IMR-90 (cell line): ENCODE results near the gene STRA6. TPM values are rescaled to one million over a fixed set of nuclear protein-coding genes. Genes with fewer than 3 reads are reported as not detected.

Source experiments
- ATAC-seq: fragments of 200-7000 bp; cut with Tn5 transposase; 2 replicates; pipeline ENCODE4 v1.9.1; 2020; ENCODE audit warnings: low read depth, mild to moderate bottlenecking, moderate library complexity
- BruUV-seq: library from RNA; stranded (reverse); fragments of 400-500 nt; replicated peaks from 2 replicates; lab custom pipeline; 2021; lab: Mats Ljungman, UMichigan
- CTCF ChIA-PET: fragments of 300-600 bp; formaldehyde crosslinking; extraction: SDS; loops from one replicate; lab custom pipeline; 2021; ENCODE audit warnings: antibody characterized with exemption; lab: Yijun Ruan, JAX
- POLR2A ChIA-PET: fragments of 300-600 bp; sonication (Branson Sonifier 250); formaldehyde crosslinking; loops from one replicate; lab custom pipeline; 2022; ENCODE audit warnings: antibody characterized with exemption; ENCODE audit not compliant: unreplicated experiment; lab: Charles Lee
- DNase-seq: peaks from one replicate; pipeline ENCODE4 v3.0.0; 2013
- H2AFZ ChIP-seq: replicated peaks from 2 replicates; pipeline ENCODE3; 2013; ENCODE audit warnings: low read length, mild to moderate bottlenecking; ENCODE audit not compliant: poor library complexity
- H2AK5ac ChIP-seq: 2 replicates; pipeline ENCODE4 v1.6.1; 2013; ENCODE audit warnings: low read depth, low read length, inconsistent platforms
- H2AK9ac ChIP-seq: replicated peaks from 2 replicates; pipeline ENCODE3; 2013; ENCODE audit warnings: mild to moderate bottlenecking, low read depth, low read length, moderate library complexity; ENCODE audit not compliant: poor library complexity
- H2BK120ac ChIP-seq: 2 replicates; pipeline ENCODE4 v1.6.1; 2013; ENCODE audit warnings: low read depth, low read length, inconsistent platforms
- H2BK15ac ChIP-seq: 3 replicates; pipeline ENCODE4 v1.6.1; 2013; ENCODE audit warnings: low read depth, low read length, inconsistent platforms
- H2BK20ac ChIP-seq: 2 replicates; pipeline ENCODE4 v1.6.1; 2013; ENCODE audit warnings: low read depth, mild to moderate bottlenecking, inconsistent platforms, low read length, moderate library complexity
- H2BK5ac ChIP-seq: 2 replicates; pipeline ENCODE4 v1.6.1; 2013; ENCODE audit warnings: mild to moderate bottlenecking, low read depth, low read length, inconsistent platforms; ENCODE audit not compliant: poor library complexity, severe bottlenecking
- H3K14ac ChIP-seq: replicated peaks from 2 replicates; pipeline ENCODE4 v1.6.1; 2013; ENCODE audit warnings: low read depth, low read length, inconsistent platforms
- H3K18ac ChIP-seq: 2 replicates; pipeline ENCODE4 v1.6.1; 2013; ENCODE audit warnings: low read depth, low read length, control low read depth
- H3K23ac ChIP-seq: 2 replicates; pipeline ENCODE4 v1.6.1; 2013; ENCODE audit warnings: low read depth, low read length, inconsistent platforms
- H3K27ac ChIP-seq: 2 replicates; pipeline ENCODE4 v1.5.1; 2013; ENCODE audit warnings: mild to moderate bottlenecking, control low read depth, low read length; ENCODE audit not compliant: insufficient read depth
- H3K27me3 ChIP-seq: 2 replicates; pipeline ENCODE4 v1.6.1; 2013; ENCODE audit warnings: low read length; ENCODE audit not compliant: control insufficient read depth, insufficient read depth
- H3K36me3 ChIP-seq: 2 replicates; pipeline ENCODE4 v1.6.1; 2013; ENCODE audit warnings: low read length, mixed read lengths; ENCODE audit not compliant: control insufficient read depth, insufficient read depth
- H3K4ac ChIP-seq: 2 replicates; pipeline ENCODE4 v1.6.1; 2013; ENCODE audit warnings: low read depth, low read length, inconsistent platforms
- H3K4me1 ChIP-seq: 2 replicates; pipeline ENCODE4 v1.6.1; 2013; ENCODE audit warnings: low read length, mixed read lengths; ENCODE audit not compliant: control insufficient read depth, insufficient read depth
- H3K4me2 ChIP-seq: 2 replicates; pipeline ENCODE4 v1.6.1; 2013; ENCODE audit warnings: low read depth, mild to moderate bottlenecking, control low read depth, low read length, moderate library complexity
- H3K4me3 ChIP-seq: 2 replicates; pipeline ENCODE4 v1.5.1; 2013; ENCODE audit warnings: low read depth, mild to moderate bottlenecking, control low read depth, low read length, moderate library complexity; ENCODE audit not compliant: insufficient read depth
- H3K56ac ChIP-seq: 2 replicates; pipeline ENCODE4 v1.6.1; 2013; ENCODE audit warnings: low read length, inconsistent platforms; ENCODE audit not compliant: insufficient read depth; ENCODE audit errors: extremely low read depth
- H3K79me1 ChIP-seq, 2 experiments: 2 replicates each; pipeline ENCODE4 v1.6.1; 2013; ENCODE audit warnings: low read length in 2 of 2, inconsistent platforms in 1 of 2, low read depth in 1 of 2
- H3K9ac ChIP-seq: 2 replicates; pipeline ENCODE4 v1.6.1; 2013; ENCODE audit warnings: low read depth, low read length, control low read depth
- H3K9me1 ChIP-seq: 2 replicates; pipeline ENCODE4 v1.6.1; 2013; ENCODE audit warnings: low read length, inconsistent platforms; ENCODE audit not compliant: insufficient read depth
- H3K9me3 ChIP-seq: 2 replicates; pipeline ENCODE4 v1.6.1; 2013; ENCODE audit warnings: low read length; ENCODE audit not compliant: control insufficient read depth, insufficient read depth
- H4K20me1 ChIP-seq: 2 replicates; pipeline ENCODE4 v1.6.1; 2013; ENCODE audit warnings: low read length, inconsistent platforms; ENCODE audit not compliant: insufficient read depth
- H4K5ac ChIP-seq: 2 replicates; pipeline ENCODE4 v1.6.1; 2013; ENCODE audit warnings: mild to moderate bottlenecking, low read depth, low read length, control low read depth
- H4K8ac ChIP-seq, 2 experiments: 2 replicates each; pipeline ENCODE4 v1.6.1; 2013; ENCODE audit warnings: low read depth in 2 of 2, low read length in 2 of 2, control low read depth in 1 of 2, inconsistent platforms in 1 of 2
- H4K91ac ChIP-seq: 2 replicates; pipeline ENCODE4 v1.6.1; 2013; ENCODE audit warnings: low read depth, low read length, inconsistent platforms; ENCODE audit not compliant: insufficient read depth
- BHLHE40 ChIP-seq: fragments of 150-350 bp; IDR thresholded peaks from 2 replicates; pipeline ENCODE4 v1.6.1; 2016; ENCODE audit warnings: mild to moderate bottlenecking, low read depth, low read length
- CEBPB ChIP-seq: IDR thresholded peaks from 2 replicates; pipeline ENCODE4 v1.6.1; 2012; ENCODE audit warnings: low read depth, low read length, improper control_type of control experiment
- CHD1 ChIP-seq: IDR thresholded peaks from 2 replicates; pipeline ENCODE4 v1.6.1; 2012; ENCODE audit warnings: low read depth, low read length, improper control_type of control experiment
- CTCF ChIP-seq: conservative IDR thresholded peaks from 2 replicates; pipeline ENCODE4 v1.5.1; 2012; ENCODE audit warnings: mild to moderate bottlenecking, low read depth, low read length, improper control_type of control experiment
- ELK1 ChIP-seq: fragments of 150-350 bp; IDR thresholded peaks from 2 replicates; pipeline ENCODE4 v1.6.1; 2016; ENCODE audit warnings: low read depth, mild to moderate bottlenecking, low read length, moderate library complexity, borderline replicate concordance
- FOS ChIP-seq: fragments of 150-350 bp; IDR thresholded peaks from 2 replicates; pipeline ENCODE4 v1.6.1; 2016; ENCODE audit warnings: low read depth, low read length
- MAFK ChIP-seq: IDR thresholded peaks from 2 replicates; pipeline ENCODE4 v1.6.1; 2012; ENCODE audit warnings: low read depth, low read length, improper control_type of control experiment
- MAZ ChIP-seq: IDR thresholded peaks from 2 replicates; pipeline ENCODE4 v1.6.1; 2012; ENCODE audit warnings: low read depth, mild to moderate bottlenecking, low read length, improper control_type of control experiment, moderate library complexity, borderline replicate concordance
- MXI1 ChIP-seq: IDR thresholded peaks from 2 replicates; pipeline ENCODE4 v1.6.1; 2012; ENCODE audit warnings: low read depth, mild to moderate bottlenecking, low read length, moderate library complexity, borderline replicate concordance
- POLR2A ChIP-seq: IDR thresholded peaks from 2 replicates; pipeline ENCODE4 v1.6.1; 2012; ENCODE audit warnings: mild to moderate bottlenecking, low read depth, low read length
- RAD21 ChIP-seq: IDR thresholded peaks from 2 replicates; pipeline ENCODE4 v1.6.1; 2012; ENCODE audit warnings: low read length, improper control_type of control experiment
- RCOR1 ChIP-seq: IDR thresholded peaks from 2 replicates; pipeline ENCODE4 v1.6.1; 2012; ENCODE audit warnings: mild to moderate bottlenecking, low read length, improper control_type of control experiment; ENCODE audit not compliant: insufficient replicate concordance
- USF2 ChIP-seq: fragments of 150-350 bp; IDR thresholded peaks from 2 replicates; pipeline ENCODE4 v1.6.1; 2017; ENCODE audit warnings: mild to moderate bottlenecking, antibody characterized with exemption, low read length, low read depth
- WGBS, 2 experiments: methylation state at CpG; one replicate each; pipeline versions ENCODE4 v1.1.5 to v1.1.7; 2013; ENCODE audit warnings: missing lambda C conversion rate in 2 of 2; ENCODE audit not compliant: insufficient read length in 1 of 2; ENCODE audit errors: extremely low coverage in 2 of 2; 5-methylcytosine and 5-hydroxymethylcytosine counted together
- dilution Hi-C: fragments of 300-500 bp; cut with HindIII; formaldehyde crosslinking; loops from one replicate; pipeline ENCODE4 v1.14.3; 2018; ENCODE audit warnings: low sequenced_read_pairs; ENCODE audit not compliant: unreplicated experiment
- in situ Hi-C: fragments of 300-500 bp; cut with MboI; formaldehyde crosslinking; loops from 3 replicates; pipeline ENCODE4 v1.14.3; 2019; ENCODE audit warnings: low sequenced_read_pairs, inconsistent platforms, mixed read lengths
- intact Hi-C: fragments of 100-400 bp; cut with micrococcal nuclease; formaldehyde crosslinking; loops from 2 replicates; pipeline ENCODE4 v1.10.0; 2022
- polyA plus RNA-seq, 3 experiments: library from polyadenylated mRNA; depleted of rRNA; stranded (reverse); fragments of >200 nt; gene quantifications; 2 replicates each; pipeline ENCODE4 v1.2.3, GENCODE V29; 2012; ENCODE audit warnings: low replicate concordance in 1 of 3
- total RNA-seq: library from RNA; depleted of rRNA; stranded (reverse); fragments of >200 nt; gene quantifications from 2 replicates; pipeline ENCODE4 v1.2.3, GENCODE V29; 2012

STRA6 gene
- total and polyA plus RNA-seq, 2 of the 4 experiments (the other 2 are of a cell fraction), result 0.17 TPM; not detected in 1

GRCh38 chr15:74207652-74208440 is 5.3 kb upstream of the STRA6 start:
- H3K9ac ChIP-seq, result no peak overlapping the region
- DNase-seq (no peak), ATAC-seq (no peak)
- H3K36me3 ChIP-seq, result no peaks in the 10 kb centered on the region
- no peak overlapping the region for H4K5ac ChIP-seq
- CTCF ChIA-PET, result no interaction called here
- no peak overlapping the region for H2AFZ ChIP-seq
- H3K27me3 ChIP-seq, result peaks cover 17% of the 10 kb centered on the region
- H3K14ac ChIP-seq, result no peak overlapping the region
- no peaks in the 10 kb centered on the region for H3K79me1 ChIP-seq
- H4K8ac ChIP-seq, result no peak overlapping the region
- no peak overlapping the region for H2AK9ac ChIP-seq
- H4K20me1 ChIP-seq, result no peaks in the 10 kb centered on the region
- intact Hi-C loops (no loop called here), in situ Hi-C loops (no loop called here), dilution Hi-C loops (no loop called here)
- no peak for TF ChIP-seq CTCF
- TF ChIP-seq MXI1, result no peak
- TF ChIP-seq BHLHE40, result no peak
- no peak for TF ChIP-seq FOS
- no peak for TF ChIP-seq MAFK
- TF ChIP-seq RCOR1, result no peak
- no peak for TF ChIP-seq POLR2A
- TF ChIP-seq USF2, result no peak
- no peak for TF ChIP-seq CEBPB
- no peak for TF ChIP-seq CHD1
- TF ChIP-seq MAZ, result no peak
- no peak for TF ChIP-seq RAD21
- no peak for TF ChIP-seq ELK1
- H3K27ac ChIP-seq, result no peak overlapping the region
- H3K18ac ChIP-seq, result no peak overlapping the region
- BruUV-seq, result no TSS peak
- no peak overlapping the region for H4K91ac ChIP-seq
- peaks cover 12% of the 10 kb centered on the region for H3K4me1 ChIP-seq
- no peaks in the 10 kb centered on the region for H3K9me1 ChIP-seq
- no peak overlapping the region for H2BK120ac ChIP-seq
- no peak overlapping the region for H2BK20ac ChIP-seq
- POLR2A ChIA-PET, result no interaction called here
- H3K9me3 ChIP-seq, result no peaks in the 10 kb centered on the region
- no peak overlapping the region for H3K23ac ChIP-seq
- no peak overlapping the region for H2BK15ac ChIP-seq
- no peak overlapping the region for H3K4me2 ChIP-seq
- 100% methylated on average over 1 of the region's 16 CpGs; no CpG with 5 or more reads in 1 of the 2 experiments for WGBS, 2 experiments
- H3K4ac ChIP-seq, result no peak overlapping the region
- H3K4me3 ChIP-seq, result no peak overlapping the region
- no peak overlapping the region for H2BK5ac ChIP-seq
- H3K56ac ChIP-seq, result no peak overlapping the region
- 0 out of 2 replicates have a peak overlapping the region, but pooled peaks have one; percentile 21 for H2AK5ac ChIP-seq
